GM12878 (cell line): ENCODE results near the gene ZSWIM3.

Experiments
- ASH2L ChIP-seq: fragments of 300-600, 200-600 bp; sonication (generic); IDR thresholded peaks from 2 replicates; pipeline ENCODE4 v1.6.1; 2017; ENCODE audit warnings: low read depth, mild to moderate bottlenecking, borderline replicate concordance
- ATF3 ChIP-seq: IDR thresholded peaks from 2 replicates; pipeline ENCODE4 v1.6.1; 2011; ENCODE audit warnings: low read depth, mild to moderate bottlenecking, low read length, moderate library complexity, borderline replicate concordance; ENCODE audit errors: extremely low read depth
- CTCF ChIP-seq, 3 experiments: IDR thresholded peaks in 2 of 3; conservative IDR thresholded peaks in 1 of 3; 2 replicates each; pipeline ENCODE4 v1.5.1; 2011; ENCODE audit warnings: low read depth in 3 of 3, low read length in 3 of 3, mild to moderate bottlenecking in 3 of 3, control low read depth in 2 of 3, moderate library complexity in 2 of 3, inconsistent platforms in 1 of 3, mixed read lengths in 1 of 3; ENCODE audit not compliant: control insufficient read depth in 2 of 3, insufficient read depth in 1 of 3; ENCODE audit errors: extremely low read depth in 1 of 3
- E2F4 ChIP-seq: IDR thresholded peaks from 2 replicates; pipeline ENCODE4 v1.6.1; 2012; ENCODE audit warnings: low read depth, low read length, improper control_type of control experiment
- MEF2B ChIP-seq: fragments of 450-650 bp; IDR thresholded peaks from 2 replicates; pipeline ENCODE4 v1.6.1; 2018; ENCODE audit warnings: mild to moderate bottlenecking, moderate library complexity; ENCODE audit not compliant: partially characterized antibody, poor library complexity, severe bottlenecking
- NBN ChIP-seq: fragments of 450-650 bp; IDR thresholded peaks from 2 replicates; pipeline ENCODE4 v1.6.1; 2016
- ZNF274 ChIP-seq: IDR thresholded peaks from one replicate; pipeline ENCODE4 v1.8.0; 2011; ENCODE audit not compliant: insufficient read length, insufficient read depth
- ZNF622 ChIP-seq: fragments of 450-650 bp; IDR thresholded peaks from 2 replicates; pipeline ENCODE4 v1.6.1; 2017; ENCODE audit warnings: mild to moderate bottlenecking, inconsistent platforms

- no peak for TF ChIP-seq ZNF274
- no peak for TF ChIP-seq E2F4
- TF ChIP-seq ZNF622 = no peak
- no peak for TF ChIP-seq CTCF (IDR thresholded peaks at IDR 0.05 in 2 of 3, conservative IDR thresholded peaks at IDR 0.05 in 1 of 3; ENCODE audit: control insufficient read depth in 2 of 3, extremely low read depth in 1 of 3, insufficient read depth in 1 of 3, low read depth in 3 of 3, low read length in 3 of 3)
- no peak for TF ChIP-seq ATF3
- no peak for TF ChIP-seq NBN
- no peak for TF ChIP-seq ASH2L
- TF ChIP-seq MEF2B = no peak
These were observed 15.8 kb upstream of the ZSWIM3 start for GRCh38 chr20:45841407-45842129.
